ENCODE results near the gene GBX1.

The GBX1 gene

DNA sequence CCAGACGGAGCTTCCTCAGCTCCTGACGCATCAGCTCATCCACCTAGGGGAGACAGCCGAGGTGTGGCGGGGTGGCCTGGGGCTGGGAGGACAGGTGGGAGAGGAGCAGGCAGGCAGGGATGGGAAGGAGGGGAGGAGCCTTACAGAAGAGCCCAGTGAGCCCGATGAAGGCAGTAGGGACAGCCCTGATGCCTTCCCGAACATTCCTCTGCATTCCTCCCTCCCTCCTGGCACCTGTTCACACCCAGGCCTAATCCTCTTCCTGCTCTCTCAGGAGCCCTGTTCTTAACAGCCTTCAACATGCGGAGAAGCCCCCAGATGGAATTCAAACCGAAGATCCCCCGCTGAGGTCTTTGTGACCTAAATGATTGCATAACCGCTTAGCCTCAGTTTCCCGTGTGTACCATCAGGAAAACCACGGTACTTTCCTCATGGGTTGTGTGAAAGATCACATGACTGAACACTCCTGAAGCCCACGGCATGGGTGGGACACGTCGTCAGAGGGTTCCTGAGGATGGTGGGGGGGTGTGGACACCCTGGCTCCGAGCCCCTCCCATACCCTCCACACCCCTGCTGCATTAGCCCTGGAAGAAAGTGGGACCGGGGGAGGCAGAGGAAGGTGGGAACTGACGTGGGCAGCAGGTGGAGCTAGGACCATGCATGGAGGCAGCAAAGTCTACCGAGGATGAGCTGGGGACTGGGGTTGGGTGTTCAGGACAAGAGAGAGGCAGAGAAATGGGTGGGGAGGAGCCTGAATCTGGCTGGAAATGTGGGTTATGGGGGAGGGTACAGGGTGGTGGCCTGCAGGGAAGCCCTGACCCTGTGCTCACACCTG is 28.3 kb upstream of the GBX1 start:
- H3K27me3 ChIP-seq (replicated peaks; ENCODE audit: control insufficient read depth, insufficient read depth, low read length, poor library complexity, severe bottlenecking) = no peaks in the 10 kb centered on the region
- H3K4me3 ChIP-seq (ENCODE audit: insufficient read depth, low read depth, low read length, poor library complexity, severe bottlenecking) = no peak overlapping the region
- H3K36me3 ChIP-seq (ENCODE audit: control insufficient read depth, insufficient read depth, low read length) = no peaks in the 10 kb centered on the region
- no peak overlapping the region for H3K27ac ChIP-seq (ENCODE audit: insufficient read depth, low read length, poor library complexity, severe bottlenecking)
- no peaks in the 10 kb centered on the region for H3K9me3 ChIP-seq (ENCODE audit: control insufficient read depth, low read length)
- H3K4me1 ChIP-seq (ENCODE audit: control insufficient read depth, insufficient read depth, low read length, poor library complexity, severe bottlenecking) = peaks cover 8% of the 10 kb centered on the region
- no peak for DNase-seq

DNA sequence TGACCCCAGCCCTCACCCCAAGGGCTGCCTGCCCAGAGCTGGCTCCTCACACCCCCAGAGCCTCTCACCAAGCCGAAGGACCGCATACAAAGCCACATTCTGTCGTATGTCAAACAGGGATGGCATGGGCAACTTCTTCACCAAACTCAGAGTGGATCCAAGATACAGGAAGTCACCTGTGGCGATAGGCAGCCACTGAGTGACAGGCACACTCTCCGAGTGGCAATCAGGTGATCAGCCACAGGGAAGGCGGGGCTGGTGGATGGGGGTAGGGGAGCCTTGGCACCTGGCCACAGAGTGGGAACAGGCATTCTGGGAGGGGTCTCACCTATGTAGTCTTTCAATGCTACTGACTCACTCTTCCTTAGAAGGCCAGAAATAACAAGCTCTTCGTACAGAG is 26.7 kb upstream of the GBX1 start:
- Histone ChIP-seq H3K4me1 (ENCODE audit: control insufficient read depth, insufficient read depth, low read length, poor library complexity, severe bottlenecking) (peaks cover 8% of the 10 kb centered on the region), H3K27ac (ENCODE audit: insufficient read depth, low read length, poor library complexity, severe bottlenecking) (no peak overlapping the region), H3K9me3 (ENCODE audit: control insufficient read depth, low read length) (no peaks in the 10 kb centered on the region), H3K36me3 (ENCODE audit: control insufficient read depth, insufficient read depth, low read length) (no peaks in the 10 kb centered on the region), H3K4me3 (ENCODE audit: insufficient read depth, low read depth, low read length, poor library complexity, severe bottlenecking) (no peak overlapping the region), H3K27me3 (replicated peaks; ENCODE audit: control insufficient read depth, insufficient read depth, low read length, poor library complexity, severe bottlenecking) (no peaks in the 10 kb centered on the region)
- DNase-seq = no peak

DNA sequence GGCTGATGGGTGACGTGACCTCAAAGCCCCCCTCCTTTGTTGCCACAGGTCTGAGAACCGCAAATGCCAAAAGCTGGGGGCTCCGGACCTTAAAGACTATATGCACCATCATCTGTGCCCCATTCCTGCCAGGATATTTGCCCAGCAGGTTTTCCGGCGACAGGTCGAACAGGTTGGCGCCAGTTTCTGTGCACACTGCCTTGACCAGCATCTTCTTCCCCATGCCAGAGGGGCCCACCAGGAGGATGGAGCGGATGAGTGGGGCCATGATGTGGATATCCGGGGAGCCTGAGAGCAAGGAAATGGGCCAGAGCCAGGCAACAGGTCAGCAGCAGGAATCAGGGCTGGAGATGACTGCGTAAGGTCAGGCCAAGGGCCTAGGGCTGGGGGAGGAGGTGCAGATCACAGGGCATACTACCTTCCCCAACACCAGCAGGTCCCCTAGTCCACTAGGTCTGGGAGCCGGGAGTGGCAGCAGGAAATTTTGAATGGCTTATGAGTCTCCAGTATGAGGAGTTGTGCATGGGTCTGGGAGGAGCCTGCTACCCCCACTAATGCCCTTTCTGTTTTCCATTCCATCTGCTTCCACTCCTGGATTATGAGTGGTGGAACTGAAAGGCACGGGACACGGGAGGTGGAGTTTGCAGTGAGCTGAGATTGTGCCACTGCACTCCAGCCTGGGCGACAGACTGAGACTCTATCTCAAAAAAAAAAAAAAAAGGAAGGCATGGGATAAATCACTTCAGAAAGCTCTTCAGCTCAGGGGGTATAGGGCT is 25.9 kb upstream of the GBX1 start:
- H3K27me3 ChIP-seq (replicated peaks; ENCODE audit: control insufficient read depth, insufficient read depth, low read length, poor library complexity, severe bottlenecking) = no peaks in the 10 kb centered on the region
- no peaks in the 10 kb centered on the region for H3K9me3 ChIP-seq (ENCODE audit: control insufficient read depth, low read length)
- H3K4me3 ChIP-seq (ENCODE audit: insufficient read depth, low read depth, low read length, poor library complexity, severe bottlenecking) = no peak overlapping the region
- DNase-seq = no peak
- no peaks in the 10 kb centered on the region for H3K36me3 ChIP-seq (ENCODE audit: control insufficient read depth, insufficient read depth, low read length)
- peaks cover 8% of the 10 kb centered on the region for H3K4me1 ChIP-seq (ENCODE audit: control insufficient read depth, insufficient read depth, low read length, poor library complexity, severe bottlenecking)
- H3K27ac ChIP-seq (ENCODE audit: insufficient read depth, low read length, poor library complexity, severe bottlenecking) = no peak overlapping the region

DNA sequence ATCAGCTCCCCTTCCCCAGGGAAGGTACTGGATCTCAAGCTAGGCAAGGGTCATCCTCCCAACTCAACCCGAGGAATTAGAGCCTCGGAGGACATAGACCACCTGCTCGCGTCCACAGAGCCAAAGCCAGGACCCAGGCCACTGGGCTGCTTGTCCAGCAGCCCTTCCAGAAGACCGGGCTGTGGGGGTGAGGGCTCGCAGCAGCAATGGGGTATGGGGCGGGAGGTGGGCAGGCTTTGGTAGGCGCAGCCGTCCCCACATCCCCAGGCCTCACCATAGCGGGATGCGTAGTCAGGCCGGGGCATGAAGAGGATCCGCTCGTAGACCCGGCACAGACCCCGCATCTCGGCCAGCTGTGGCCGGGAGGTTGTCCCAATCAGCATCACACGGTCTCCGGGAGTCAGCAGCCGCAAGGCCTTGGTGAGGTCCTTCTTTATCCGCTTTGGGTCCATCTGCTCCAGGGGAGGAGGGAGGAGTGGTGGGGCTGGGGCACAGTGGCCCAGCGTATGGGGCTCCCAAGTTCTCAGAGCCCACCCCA is 24.6 kb upstream of the GBX1 start:
- no peaks in the 10 kb centered on the region for H3K27me3 ChIP-seq (replicated peaks; ENCODE audit: control insufficient read depth, insufficient read depth, low read length, poor library complexity, severe bottlenecking)
- H3K4me3 ChIP-seq (ENCODE audit: insufficient read depth, low read depth, low read length, poor library complexity, severe bottlenecking) = no peak overlapping the region
- H3K27ac ChIP-seq (ENCODE audit: insufficient read depth, low read length, poor library complexity, severe bottlenecking) = no peak overlapping the region
- peaks cover 8% of the 10 kb centered on the region for H3K4me1 ChIP-seq (ENCODE audit: control insufficient read depth, insufficient read depth, low read length, poor library complexity, severe bottlenecking)
- no peak for DNase-seq
- H3K36me3 ChIP-seq (ENCODE audit: control insufficient read depth, insufficient read depth, low read length) = no peaks in the 10 kb centered on the region
- no peaks in the 10 kb centered on the region for H3K9me3 ChIP-seq (ENCODE audit: control insufficient read depth, low read length)

- Histone ChIP-seq H3K36me3 (ENCODE audit: control insufficient read depth, insufficient read depth, low read length) (no peaks in the 10 kb centered on the region), H3K4me1 (ENCODE audit: control insufficient read depth, insufficient read depth, low read length, poor library complexity, severe bottlenecking) (peaks cover 8% of the 10 kb centered on the region), H3K9me3 (ENCODE audit: control insufficient read depth, low read length) (no peaks in the 10 kb centered on the region), H3K4me3 (ENCODE audit: insufficient read depth, low read depth, low read length, poor library complexity, severe bottlenecking) (no peak overlapping the region), H3K27me3 (replicated peaks; ENCODE audit: control insufficient read depth, insufficient read depth, low read length, poor library complexity, severe bottlenecking) (no peaks in the 10 kb centered on the region), H3K27ac (ENCODE audit: insufficient read depth, low read length, poor library complexity, severe bottlenecking) (no peak overlapping the region)
- no peak for DNase-seq
These were observed 24.1 kb upstream of the GBX1 start for GRCh38 chr7:151191544-151191943.

- Histone ChIP-seq H3K27me3 (replicated peaks; ENCODE audit: control insufficient read depth, insufficient read depth, low read length, poor library complexity, severe bottlenecking) (no peaks in the 10 kb centered on the region), H3K27ac (ENCODE audit: insufficient read depth, low read length, poor library complexity, severe bottlenecking) (no peak overlapping the region), H3K36me3 (ENCODE audit: control insufficient read depth, insufficient read depth, low read length) (no peaks in the 10 kb centered on the region), H3K4me3 (ENCODE audit: insufficient read depth, low read depth, low read length, poor library complexity, severe bottlenecking) (no peak overlapping the region), H3K9me3 (ENCODE audit: control insufficient read depth, low read length) (no peaks in the 10 kb centered on the region), H3K4me1 (ENCODE audit: control insufficient read depth, insufficient read depth, low read length, poor library complexity, severe bottlenecking) (peaks cover 2% of the 10 kb centered on the region)
- no peak for DNase-seq
These were observed 21.5 kb upstream of the GBX1 start for GRCh38 chr7:151189038-151189437.

GRCh38 chr7:151188252-151188542 is 20.7 kb upstream of the GBX1 start:
- Histone ChIP-seq H3K36me3 (ENCODE audit: control insufficient read depth, insufficient read depth, low read length) (no peaks in the 10 kb centered on the region), H3K27me3 (replicated peaks; ENCODE audit: control insufficient read depth, insufficient read depth, low read length, poor library complexity, severe bottlenecking) (no peaks in the 10 kb centered on the region), H3K4me1 (ENCODE audit: control insufficient read depth, insufficient read depth, low read length, poor library complexity, severe bottlenecking) (no peaks in the 10 kb centered on the region), H3K4me3 (ENCODE audit: insufficient read depth, low read depth, low read length, poor library complexity, severe bottlenecking) (no peak overlapping the region), H3K27ac (ENCODE audit: insufficient read depth, low read length, poor library complexity, severe bottlenecking) (no peak overlapping the region), H3K9me3 (ENCODE audit: control insufficient read depth, low read length) (no peaks in the 10 kb centered on the region)
- DNase-seq = no peak

- Histone ChIP-seq H3K9me3 (ENCODE audit: control insufficient read depth, low read length) (no peaks in the 10 kb centered on the region), H3K27ac (ENCODE audit: insufficient read depth, low read length, poor library complexity, severe bottlenecking) (no peak overlapping the region), H3K36me3 (ENCODE audit: control insufficient read depth, insufficient read depth, low read length) (no peaks in the 10 kb centered on the region), H3K4me3 (ENCODE audit: insufficient read depth, low read depth, low read length, poor library complexity, severe bottlenecking) (no peak overlapping the region), H3K4me1 (ENCODE audit: control insufficient read depth, insufficient read depth, low read length, poor library complexity, severe bottlenecking) (no peaks in the 10 kb centered on the region), H3K27me3 (replicated peaks; ENCODE audit: control insufficient read depth, insufficient read depth, low read length, poor library complexity, severe bottlenecking) (no peaks in the 10 kb centered on the region)
- DNase-seq = no peak
These were observed 20.1 kb upstream of the GBX1 start for GRCh38 chr7:151187409-151188251.

GRCh38 chr7:151186640-151187408 is 19.3 kb upstream of the GBX1 start, which contains the start of gene ASB10:
Gene ASB10 (minus strand): TSS chr7:151187250. CDS start chr7:151187130, 120 bp downstream.
- H3K4me1 ChIP-seq (ENCODE audit: control insufficient read depth, insufficient read depth, low read length, poor library complexity, severe bottlenecking) = no peaks in the 10 kb centered on the region
- no peak within 1 kb of the TSS for H3K27ac ChIP-seq (ENCODE audit: insufficient read depth, low read length, poor library complexity, severe bottlenecking)
- H3K4me3 ChIP-seq (ENCODE audit: insufficient read depth, low read depth, low read length, poor library complexity, severe bottlenecking) = no peak within 1 kb of the TSS
- no peaks in the 10 kb centered on the region for H3K36me3 ChIP-seq (ENCODE audit: control insufficient read depth, insufficient read depth, low read length)
- DNase-seq = no peak
- no peaks in the 10 kb centered on the region for H3K9me3 ChIP-seq (ENCODE audit: control insufficient read depth, low read length)
- no peaks in the 10 kb centered on the region for H3K27me3 ChIP-seq (replicated peaks; ENCODE audit: control insufficient read depth, insufficient read depth, low read length, poor library complexity, severe bottlenecking)

Measured in effector memory CD4-positive, alpha-beta T cell (primary cell).